Thyroid gland (tissue), 4 donors: Measurements from ENCODE around the gene PMM2. TPM values are rescaled to one million over a fixed set of nuclear protein-coding genes. Genes with fewer than 3 reads are reported as not detected.

Source experiments
- DNase-seq, 2 donors: peaks; one replicate each; pipeline ENCODE4 v3.0.0-alpha.2; 2019
- H3K27ac ChIP-seq, 3 donors: fragments of 200-600 bp; sonication (generic); 1 replicate in 2 of 3; 2 replicates in 1 of 3; pipeline ENCODE4 v1.5.1; 2016 to 2019; ENCODE audit warnings: mild to moderate bottlenecking in 1 of 3, moderate library complexity in 1 of 3
- H3K27me3 ChIP-seq: fragments of 200-600 bp; sonication (generic); one replicate; pipeline ENCODE4 v1.5.1; 2019
- H3K36me3 ChIP-seq, 2 donors: fragments of 200-600 bp; sonication (generic); one replicate each; pipeline ENCODE4 v1.5.1; 2016 to 2019
- H3K4me1 ChIP-seq, 2 donors: fragments of 200-600 bp; sonication (generic); one replicate each; pipeline ENCODE4 v1.5.1; 2017 to 2019
- H3K4me3 ChIP-seq, 3 donors: fragments of 200-600 bp; sonication (generic); replicated peaks in 1 of 3; 1 replicate in 2 of 3; 2 replicates in 1 of 3; pipeline ENCODE4 v1.5.1; 2016; ENCODE audit warnings: mild to moderate bottlenecking in 1 of 3
- H3K9me3 ChIP-seq: fragments of 200-600 bp; sonication (generic); one replicate; pipeline ENCODE4 v1.5.1; 2017
- POLR2A ChIP-seq, 2 donors: fragments of 450-650 bp; IDR thresholded peaks; one replicate each; pipeline ENCODE4 v1.6.1; 2017; ENCODE audit warnings: antibody characterized with exemption in 2 of 2, mild to moderate bottlenecking in 2 of 2, moderate library complexity in 1 of 2
- WGBS, 2 donors: methylation state at CpG; one replicate each; pipeline ENCODE4 v1.1.5; 2017; 5-methylcytosine and 5-hydroxymethylcytosine counted together
- intact Hi-C: fragments of 100-400 bp; cut with DNase I; formaldehyde crosslinking; loops from one replicate; pipeline ENCODE4 v1.15.1; 2023
- total RNA-seq, 4 donors: library from RNA; depleted of rRNA; stranded (reverse); fragments of >200 nt; gene quantifications; one replicate each; pipeline ENCODE4 v1.2.3, GENCODE V29; 2016
- TF ChIP-seq, protein P1 (sequence below), 6 experiments: fragments of 200-600 bp in 3 of 6; fragments of 450-650 bp in 3 of 6; sonication (generic) in 3 of 6; IDR thresholded peaks; one replicate each; pipeline ENCODE4 v1.5.1; 2016 to 2019; ENCODE audit warnings: antibody characterized with exemption in 6 of 6, mild to moderate bottlenecking in 2 of 6, inconsistent platforms in 1 of 6, moderate library complexity in 1 of 6

The PMM2 gene
- total RNA-seq, 4 donors from 2014 or later: 26.2 to 49.6 (median 30.8) TPM

DNA sequence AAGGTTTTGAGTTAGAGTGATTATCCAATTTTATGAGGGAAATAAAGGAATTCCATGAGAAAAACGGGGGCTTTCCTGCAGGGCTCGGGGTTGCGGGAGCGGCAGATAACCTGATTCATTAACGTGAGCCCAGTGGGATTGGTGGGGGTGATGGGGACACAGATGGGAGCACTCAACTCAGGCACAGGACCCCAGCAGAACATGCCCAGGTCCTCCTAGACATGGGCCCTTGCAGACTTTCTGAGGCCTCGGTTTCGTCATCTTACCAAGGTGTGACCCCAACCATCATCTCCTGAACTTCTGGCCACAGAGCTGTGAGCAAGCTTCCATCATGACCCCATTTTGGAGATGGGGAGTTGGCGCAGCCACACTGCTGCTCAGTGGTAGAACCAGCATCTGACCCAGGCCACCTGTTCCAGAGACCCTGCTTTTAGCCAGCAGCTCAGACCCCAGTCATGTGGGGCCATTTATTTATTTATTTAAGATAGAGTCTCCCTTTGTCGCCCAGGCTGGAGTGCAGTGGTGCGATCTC lies 48.8 kb downstream of the PMM2 start:
- H3K27me3 ChIP-seq: no peaks in the 10 kb centered on the region
- TF ChIP-seq, protein P1, sequence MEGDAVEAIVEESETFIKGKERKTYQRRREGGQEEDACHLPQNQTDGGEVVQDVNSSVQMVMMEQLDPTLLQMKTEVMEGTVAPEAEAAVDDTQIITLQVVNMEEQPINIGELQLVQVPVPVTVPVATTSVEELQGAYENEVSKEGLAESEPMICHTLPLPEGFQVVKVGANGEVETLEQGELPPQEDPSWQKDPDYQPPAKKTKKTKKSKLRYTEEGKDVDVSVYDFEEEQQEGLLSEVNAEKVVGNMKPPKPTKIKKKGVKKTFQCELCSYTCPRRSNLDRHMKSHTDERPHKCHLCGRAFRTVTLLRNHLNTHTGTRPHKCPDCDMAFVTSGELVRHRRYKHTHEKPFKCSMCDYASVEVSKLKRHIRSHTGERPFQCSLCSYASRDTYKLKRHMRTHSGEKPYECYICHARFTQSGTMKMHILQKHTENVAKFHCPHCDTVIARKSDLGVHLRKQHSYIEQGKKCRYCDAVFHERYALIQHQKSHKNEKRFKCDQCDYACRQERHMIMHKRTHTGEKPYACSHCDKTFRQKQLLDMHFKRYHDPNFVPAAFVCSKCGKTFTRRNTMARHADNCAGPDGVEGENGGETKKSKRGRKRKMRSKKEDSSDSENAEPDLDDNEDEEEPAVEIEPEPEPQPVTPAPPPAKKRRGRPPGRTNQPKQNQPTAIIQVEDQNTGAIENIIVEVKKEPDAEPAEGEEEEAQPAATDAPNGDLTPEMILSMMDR (IDR thresholded peaks at IDR 0.05): no peak
- TF ChIP-seq POLR2A (IDR thresholded peaks at IDR 0.05): no peak
- intact Hi-C loops: no loop called here
- peaks cover 14 to 20% of the 10 kb centered on the region in 2 donors for H3K36me3 ChIP-seq
- H3K27ac ChIP-seq: no peak overlapping the region
- H3K9me3 ChIP-seq: no peaks in the 10 kb centered on the region
- peaks cover 0 to 7% of the 10 kb centered on the region in 2 donors for H3K4me1 ChIP-seq
- 88% methylated on average over 9 to 10 of the region's 10 CpGs for WGBS, 2 donors
- H3K4me3 ChIP-seq: no peak overlapping the region
- no peak for DNase-seq

DNA sequence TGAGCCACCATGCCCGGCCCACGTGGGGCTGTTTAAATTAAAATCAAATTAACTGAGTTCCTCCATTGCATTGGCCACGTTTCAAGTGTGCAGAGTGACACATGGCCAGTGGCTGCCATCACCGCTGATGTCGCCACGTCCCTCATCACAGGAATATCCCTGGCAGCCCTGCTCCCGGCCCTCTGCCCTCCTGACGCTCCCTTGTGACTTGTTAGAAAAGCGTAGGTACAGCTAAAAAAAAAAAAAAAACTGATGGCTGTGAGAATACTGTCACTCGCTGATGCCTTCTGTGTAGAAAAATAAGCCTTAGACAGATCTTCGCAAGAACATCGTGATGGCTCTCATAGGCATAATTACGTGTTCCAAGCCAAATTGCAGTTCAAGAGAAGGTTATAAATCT lies 49.5 kb downstream of the PMM2 start:
- Histone ChIP-seq H3K9me3 (no peaks in the 10 kb centered on the region), H3K36me3 (peaks cover 14 to 20% of the 10 kb centered on the region in 2 donors), H3K4me3 (no peak overlapping the region), H3K27me3 (no peaks in the 10 kb centered on the region), H3K4me1 (peaks cover 0 to 7% of the 10 kb centered on the region in 2 donors), H3K27ac (no peak overlapping the region)
- TF ChIP-seq, protein P1 (IDR thresholded peaks at IDR 0.05): no peak
- WGBS, 2 donors: 88 to 89% methylated on average over 13 of the region's 13 CpGs
- intact Hi-C loops: no loop called here
- DNase-seq: no peak

DNA sequence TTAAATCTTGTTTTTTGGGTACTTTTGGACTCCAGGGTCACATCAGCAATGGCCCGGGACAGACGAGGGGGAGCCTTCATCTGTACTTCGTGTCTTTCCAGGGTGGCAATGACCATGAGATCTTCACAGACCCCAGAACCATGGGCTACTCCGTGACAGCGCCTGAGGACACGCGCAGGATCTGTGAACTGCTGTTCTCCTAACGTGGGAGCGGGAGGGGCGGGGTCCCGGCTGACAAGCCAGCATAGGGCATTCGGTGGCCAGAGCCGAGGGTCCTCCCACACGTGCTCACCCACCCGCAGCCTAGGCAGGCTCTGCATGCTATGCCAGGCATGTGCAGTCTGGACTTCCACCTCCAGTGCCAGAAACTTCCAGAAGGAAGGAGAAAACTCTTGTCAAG lies 50.0 kb downstream of the PMM2 start:
- intact Hi-C loops: no loop called here
- Histone ChIP-seq H3K27me3 (no peaks in the 10 kb centered on the region), H3K9me3 (no peaks in the 10 kb centered on the region), H3K4me3 (no peak overlapping the region), H3K36me3 (peaks cover 14 to 20% of the 10 kb centered on the region in 2 donors), H3K27ac (no peak overlapping the region), H3K4me1 (peaks cover 0 to 7% of the 10 kb centered on the region in 2 donors)
- WGBS, 2 donors: 95% methylated on average over 11 to 15 of the region's 15 CpGs
- no peak for DNase-seq
- TF ChIP-seq POLR2A (IDR thresholded peaks at IDR 0.05): no peak
- TF ChIP-seq, protein P1 (IDR thresholded peaks at IDR 0.05): no peak

DNA sequence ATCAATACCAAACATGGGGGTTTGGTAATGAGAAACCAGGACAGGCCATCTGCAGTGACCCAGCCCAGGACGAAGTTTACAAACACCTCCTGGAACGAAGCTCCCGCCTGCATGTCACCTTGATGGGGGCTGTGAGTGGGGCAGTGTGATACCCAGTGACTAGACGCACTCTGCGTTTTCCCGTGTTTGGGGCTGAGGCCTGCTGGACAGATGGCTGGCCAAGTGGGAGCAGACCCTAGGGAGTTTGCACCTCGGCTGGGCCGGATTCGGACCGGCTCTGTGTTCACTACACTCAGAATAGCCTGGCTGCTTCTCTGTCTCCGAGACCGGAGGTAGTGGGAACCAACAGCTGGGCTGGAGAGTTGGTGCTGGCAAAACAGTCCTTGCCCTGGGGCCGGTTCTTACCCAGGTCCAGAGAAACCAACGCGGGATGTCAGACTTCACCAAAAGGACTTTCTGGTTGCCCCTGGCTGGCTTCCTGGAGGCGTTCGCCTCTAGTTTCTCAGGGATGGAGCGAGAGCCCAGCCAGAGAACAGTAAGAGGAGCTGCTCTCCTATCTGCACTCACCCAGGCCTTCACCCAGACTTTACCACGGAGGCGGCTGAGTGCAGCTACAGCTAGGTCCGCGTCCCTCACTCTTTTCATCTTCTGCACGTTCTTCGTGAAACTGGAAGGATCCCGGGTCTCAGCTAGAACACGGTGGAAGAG lies 50.7 kb downstream of the PMM2 start:
- DNase-seq: no peak
- no peak overlapping the region for H3K27ac ChIP-seq

DNA sequence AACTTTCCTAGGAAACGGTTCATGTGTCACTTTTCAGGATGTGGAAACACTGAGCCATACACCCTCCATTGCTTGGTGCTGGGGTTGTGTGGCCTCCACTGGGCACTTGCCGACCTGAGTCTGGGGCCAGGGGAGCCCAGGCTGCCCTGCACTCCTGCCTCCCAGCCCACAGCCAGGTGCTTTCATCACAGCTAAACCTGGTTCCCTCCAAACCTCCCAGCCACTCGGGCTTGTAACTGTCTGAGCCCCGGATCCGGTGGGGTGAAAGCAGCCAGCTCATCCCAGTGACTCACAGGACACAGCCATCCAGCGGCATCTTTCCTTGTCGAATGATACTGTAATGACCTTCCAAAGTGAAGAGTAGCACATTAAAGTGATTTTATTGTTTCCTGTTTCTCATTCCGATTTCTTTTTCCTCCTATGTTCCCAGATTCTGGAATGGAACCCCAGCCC lies 51.3 kb downstream of the PMM2 start:
- DNase-seq: no peak
- Histone ChIP-seq H3K4me3 (no peak overlapping the region), H3K27ac (no peak overlapping the region), H3K4me1 (peaks cover 0 to 7% of the 10 kb centered on the region in 2 donors), H3K27me3 (no peaks in the 10 kb centered on the region), H3K36me3 (peaks cover 14 to 20% of the 10 kb centered on the region in 2 donors), H3K9me3 (no peaks in the 10 kb centered on the region)
- no peak for TF ChIP-seq POLR2A (IDR thresholded peaks at IDR 0.05)
- TF ChIP-seq, protein P1 (IDR thresholded peaks at IDR 0.05): no peak
- intact Hi-C loops: no loop called here
- 83% methylated on average over 8 of the region's 8 CpGs for WGBS, 2 donors

More for the DNA sequence above, 50.7 kb downstream of the PMM2 start:
- no peaks in the 10 kb centered on the region for H3K27me3 ChIP-seq
- H3K4me3 ChIP-seq: no peak overlapping the region
- H3K4me1 ChIP-seq: peaks cover 0 to 7% of the 10 kb centered on the region in 2 donors
- TF ChIP-seq POLR2A (IDR thresholded peaks at IDR 0.05): no peak
- no peaks in the 10 kb centered on the region for H3K9me3 ChIP-seq
- WGBS, 2 donors: 92 to 94% methylated on average over 22 to 23 of the region's 26 CpGs
- intact Hi-C loops: no loop called here
- H3K36me3 ChIP-seq: peaks cover 14 to 20% of the 10 kb centered on the region in 2 donors
